Thyroid gland (tissue), 4 donors: Measurements from ENCODE around the gene PHF19. TPM values are rescaled to one million over a fixed set of nuclear protein-coding genes. Genes with fewer than 3 reads are reported as not detected.
A peak's percentile ranks its signal among the peaks of the same experiment; 100 is the strongest.

Experiments
- DNase-seq, 2 donors: peaks; one replicate each; pipeline ENCODE4 v3.0.0-alpha.2; 2019
- H3K27ac ChIP-seq, 3 donors: fragments of 200-600 bp; sonication (generic); 1 replicate in 2 of 3; 2 replicates in 1 of 3; pipeline ENCODE4 v1.5.1; 2016 to 2019; ENCODE audit warnings: mild to moderate bottlenecking in 1 of 3, moderate library complexity in 1 of 3
- H3K27me3 ChIP-seq: fragments of 200-600 bp; sonication (generic); one replicate; pipeline ENCODE4 v1.5.1; 2019
- H3K36me3 ChIP-seq, 2 donors: fragments of 200-600 bp; sonication (generic); one replicate each; pipeline ENCODE4 v1.5.1; 2016 to 2019
- H3K4me1 ChIP-seq, 2 donors: fragments of 200-600 bp; sonication (generic); one replicate each; pipeline ENCODE4 v1.5.1; 2017 to 2019
- H3K4me3 ChIP-seq, 3 donors: fragments of 200-600 bp; sonication (generic); replicated peaks in 1 of 3; 1 replicate in 2 of 3; 2 replicates in 1 of 3; pipeline ENCODE4 v1.5.1; 2016; ENCODE audit warnings: mild to moderate bottlenecking in 1 of 3
- H3K9me3 ChIP-seq: fragments of 200-600 bp; sonication (generic); one replicate; pipeline ENCODE4 v1.5.1; 2017
- POLR2A ChIP-seq, 2 donors: fragments of 450-650 bp; IDR thresholded peaks; one replicate each; pipeline ENCODE4 v1.6.1; 2017; ENCODE audit warnings: antibody characterized with exemption in 2 of 2, mild to moderate bottlenecking in 2 of 2, moderate library complexity in 1 of 2
- WGBS, 2 donors: methylation state at CpG; one replicate each; pipeline ENCODE4 v1.1.5; 2017; 5-methylcytosine and 5-hydroxymethylcytosine counted together
- intact Hi-C: fragments of 100-400 bp; cut with DNase I; formaldehyde crosslinking; loops from one replicate; pipeline ENCODE4 v1.15.1; 2023
- total RNA-seq, 4 donors: library from RNA; depleted of rRNA; stranded (reverse); fragments of >200 nt; gene quantifications; one replicate each; pipeline ENCODE4 v1.2.3, GENCODE V29; 2016
- TF ChIP-seq, protein P1 (sequence below), 6 experiments: fragments of 200-600 bp in 3 of 6; fragments of 450-650 bp in 3 of 6; sonication (generic) in 3 of 6; IDR thresholded peaks; one replicate each; pipeline ENCODE4 v1.5.1; 2016 to 2019; ENCODE audit warnings: antibody characterized with exemption in 6 of 6, mild to moderate bottlenecking in 2 of 6, inconsistent platforms in 1 of 6, moderate library complexity in 1 of 6

PHF19 gene
- total RNA-seq, 4 donors from 2014 or later: 10.8 to 24.1 (median 13.1) TPM

DNA sequence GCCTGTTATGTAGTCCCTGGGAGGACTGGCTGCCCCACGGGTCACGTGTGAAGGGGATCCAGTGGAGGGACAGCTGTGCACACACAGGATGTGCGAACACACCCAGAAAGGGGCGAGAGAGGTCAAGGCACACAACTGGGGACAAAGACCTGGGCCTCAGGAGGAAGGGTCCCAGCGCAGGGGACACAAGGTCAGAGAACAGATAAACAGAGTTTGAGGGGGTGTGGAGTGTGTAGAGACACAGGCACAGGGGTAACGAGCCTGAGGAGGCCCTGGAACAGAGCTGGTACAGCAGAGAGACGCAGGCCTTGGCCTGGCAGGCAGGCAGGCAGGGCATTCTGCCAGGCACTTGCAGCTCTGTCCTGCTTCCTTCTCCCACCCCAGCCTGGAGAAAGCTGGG is 19.5 kb downstream of the PHF19 start:
- intact Hi-C loops: no loop called here
- Histone ChIP-seq H3K4me1 (no peaks in the 10 kb centered on the region), H3K27ac (no peak overlapping the region), H3K4me3 (no peak overlapping the region), H3K36me3 (no peaks in the 10 kb centered on the region), H3K27me3 (no peaks in the 10 kb centered on the region), H3K9me3 (no peaks in the 10 kb centered on the region)
- WGBS, 2 donors: 79 to 89% methylated on average over 7 of the region's 7 CpGs
- DNase-seq: no peak
- TF ChIP-seq, protein P1, sequence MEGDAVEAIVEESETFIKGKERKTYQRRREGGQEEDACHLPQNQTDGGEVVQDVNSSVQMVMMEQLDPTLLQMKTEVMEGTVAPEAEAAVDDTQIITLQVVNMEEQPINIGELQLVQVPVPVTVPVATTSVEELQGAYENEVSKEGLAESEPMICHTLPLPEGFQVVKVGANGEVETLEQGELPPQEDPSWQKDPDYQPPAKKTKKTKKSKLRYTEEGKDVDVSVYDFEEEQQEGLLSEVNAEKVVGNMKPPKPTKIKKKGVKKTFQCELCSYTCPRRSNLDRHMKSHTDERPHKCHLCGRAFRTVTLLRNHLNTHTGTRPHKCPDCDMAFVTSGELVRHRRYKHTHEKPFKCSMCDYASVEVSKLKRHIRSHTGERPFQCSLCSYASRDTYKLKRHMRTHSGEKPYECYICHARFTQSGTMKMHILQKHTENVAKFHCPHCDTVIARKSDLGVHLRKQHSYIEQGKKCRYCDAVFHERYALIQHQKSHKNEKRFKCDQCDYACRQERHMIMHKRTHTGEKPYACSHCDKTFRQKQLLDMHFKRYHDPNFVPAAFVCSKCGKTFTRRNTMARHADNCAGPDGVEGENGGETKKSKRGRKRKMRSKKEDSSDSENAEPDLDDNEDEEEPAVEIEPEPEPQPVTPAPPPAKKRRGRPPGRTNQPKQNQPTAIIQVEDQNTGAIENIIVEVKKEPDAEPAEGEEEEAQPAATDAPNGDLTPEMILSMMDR (IDR thresholded peaks at IDR 0.05): no peak
- TF ChIP-seq POLR2A (IDR thresholded peaks at IDR 0.05): no peak

DNA sequence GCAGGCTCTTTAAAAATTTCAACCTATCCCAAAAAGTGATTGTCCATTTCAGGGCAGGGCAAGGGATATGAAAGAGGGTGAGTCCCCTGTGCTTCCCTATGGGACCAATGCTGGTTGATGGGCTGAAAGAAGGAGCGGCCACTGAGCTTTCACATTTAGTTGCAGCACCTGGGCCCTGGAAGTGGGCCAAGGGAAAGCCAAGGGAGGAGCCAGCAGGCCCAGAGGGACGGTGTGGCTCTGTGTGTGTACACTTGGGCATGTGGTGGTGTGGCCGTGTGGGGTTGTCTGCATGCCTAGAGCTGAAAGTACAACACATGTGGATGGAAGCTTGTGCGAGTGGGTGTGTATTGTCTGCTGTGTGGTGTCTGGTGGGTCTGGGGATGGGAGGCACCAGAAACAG is 20.3 kb downstream of the PHF19 start:
- Histone ChIP-seq H3K9me3 (no peaks in the 10 kb centered on the region), H3K4me1 (no peaks in the 10 kb centered on the region), H3K4me3 (no peak overlapping the region), H3K36me3 (no peaks in the 10 kb centered on the region), H3K27me3 (no peaks in the 10 kb centered on the region), H3K27ac (no peak overlapping the region)
- TF ChIP-seq, protein P1 (IDR thresholded peaks at IDR 0.05): no peak
- no peak for TF ChIP-seq POLR2A (IDR thresholded peaks at IDR 0.05)
- WGBS, 2 donors: 79 to 82% methylated on average over 4 of the region's 4 CpGs
- DNase-seq: peak in 1 of 2 donors; percentile 34
- intact Hi-C loops: no loop called here

DNA sequence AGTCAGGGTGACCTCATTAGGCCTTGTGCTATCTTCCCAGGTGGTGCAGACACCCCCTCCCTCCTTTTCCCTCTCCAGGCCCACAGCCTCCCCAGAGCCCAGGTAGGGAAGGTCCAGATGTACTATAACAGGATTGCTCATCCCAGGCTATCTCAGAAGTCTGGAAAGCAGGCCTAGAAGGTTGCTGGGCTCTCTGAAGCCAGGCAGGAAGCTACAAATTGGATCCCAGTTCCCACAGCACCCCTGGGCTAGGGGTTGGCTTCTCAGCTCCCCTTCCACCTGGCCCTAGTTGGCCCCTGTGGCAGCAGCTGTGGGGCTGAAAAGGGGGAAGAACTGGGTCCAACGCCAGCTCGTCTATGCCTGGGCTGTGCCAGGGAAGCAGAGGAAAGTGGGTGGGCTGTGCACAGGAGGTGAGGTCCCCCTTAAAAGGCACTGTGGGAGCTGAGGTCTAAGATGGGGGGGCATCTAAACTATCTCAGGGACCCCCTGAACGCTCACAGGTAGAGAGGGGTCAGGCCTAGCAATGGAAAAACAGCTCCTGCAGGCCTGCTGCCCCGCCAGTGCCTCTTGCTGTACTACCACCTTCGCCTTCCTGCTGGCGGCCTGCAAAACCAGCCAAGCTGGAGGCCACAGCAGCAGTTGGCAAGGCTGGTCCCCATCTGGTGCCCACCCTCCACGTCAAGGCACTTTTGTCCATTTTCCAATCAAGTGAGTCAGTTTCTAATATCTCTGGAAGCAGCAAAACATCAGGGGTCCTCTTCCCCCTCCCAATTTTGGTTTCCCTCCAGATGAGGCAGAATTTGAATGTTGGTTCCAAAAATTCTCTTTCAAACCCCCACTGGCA is 20.9 kb downstream of the PHF19 start:
- Histone ChIP-seq H3K27me3 (no peaks in the 10 kb centered on the region), H3K9me3 (no peaks in the 10 kb centered on the region), H3K4me1 (no peaks in the 10 kb centered on the region), H3K4me3 (no peak overlapping the region), H3K27ac (no peak overlapping the region), H3K36me3 (no peaks in the 10 kb centered on the region)
- TF ChIP-seq, protein P1 (IDR thresholded peaks at IDR 0.05): no peak
- TF ChIP-seq POLR2A (IDR thresholded peaks at IDR 0.05): no peak
- WGBS, 2 donors: 93 to 99% methylated on average over 7 of the region's 7 CpGs
- no peak for DNase-seq
- intact Hi-C loops: no loop called here

DNA sequence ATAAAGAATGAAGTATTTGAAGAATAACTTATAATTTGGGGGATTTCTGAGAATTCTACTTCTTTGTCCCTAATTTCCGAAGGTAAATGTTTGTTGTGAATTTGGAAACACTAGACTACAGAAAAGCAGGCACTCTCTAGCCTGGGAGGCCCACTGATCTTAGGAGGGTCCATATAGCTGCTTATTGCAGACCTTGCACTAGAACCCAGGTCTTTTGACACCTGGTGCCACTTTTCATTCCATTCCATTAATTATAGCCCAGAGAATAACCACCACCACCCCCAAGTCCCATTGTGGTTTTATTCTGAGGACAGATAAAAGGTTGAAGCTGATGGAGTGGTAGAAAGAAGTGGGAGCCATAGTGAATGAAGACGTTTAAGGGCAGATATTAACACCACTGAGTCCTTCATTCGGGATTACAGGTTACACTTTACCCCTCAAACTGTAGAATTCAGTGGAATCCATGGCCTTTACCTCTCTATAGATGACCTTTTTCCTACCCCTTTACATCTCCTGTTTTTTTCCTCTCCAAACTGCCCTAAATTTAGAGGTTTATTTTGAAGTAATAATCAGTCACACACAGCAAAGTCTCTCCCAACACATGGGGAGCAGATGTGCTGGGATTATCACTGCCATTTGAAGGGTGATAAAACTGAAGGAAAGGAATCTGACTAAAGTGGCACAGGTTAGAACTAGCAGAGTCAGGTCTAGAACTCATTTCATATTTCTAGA is 22.2 kb downstream of the PHF19 start:
- Histone ChIP-seq H3K4me3 (no peak overlapping the region), H3K4me1 (no peaks in the 10 kb centered on the region), H3K9me3 (no peaks in the 10 kb centered on the region), H3K36me3 (no peaks in the 10 kb centered on the region), H3K27ac (no peak overlapping the region), H3K27me3 (no peaks in the 10 kb centered on the region)
- intact Hi-C loops: no loop called here
- DNase-seq: no peak
- TF ChIP-seq, protein P1 (IDR thresholded peaks at IDR 0.05): no peak
- TF ChIP-seq POLR2A (IDR thresholded peaks at IDR 0.05): no peak
- 85 to 89% methylated on average over 3 of the region's 3 CpGs for WGBS, 2 donors

DNA sequence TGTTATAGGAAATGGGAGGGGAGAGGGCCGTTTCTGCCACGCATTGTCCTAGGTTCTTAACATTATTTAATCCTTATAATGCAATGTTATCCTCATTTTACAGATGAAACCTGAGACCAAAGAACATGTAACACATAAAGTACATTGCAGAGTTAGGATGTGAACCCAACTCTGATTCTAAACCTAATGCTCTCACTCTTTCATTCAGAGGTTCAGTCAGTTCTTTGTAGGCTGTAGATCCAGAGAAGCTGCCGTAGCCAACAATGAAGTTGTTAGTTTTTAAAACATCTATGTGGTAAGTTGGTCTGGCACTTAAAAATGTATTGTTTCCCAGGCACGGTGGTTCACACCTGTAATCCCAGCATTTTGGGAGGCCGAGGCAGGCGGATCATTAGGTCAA is 23.8 kb downstream of the PHF19 start:
- intact Hi-C loops: no loop called here
- Histone ChIP-seq H3K9me3 (no peaks in the 10 kb centered on the region), H3K27ac (no peak overlapping the region), H3K4me1 (no peaks in the 10 kb centered on the region), H3K27me3 (no peaks in the 10 kb centered on the region), H3K4me3 (no peak overlapping the region), H3K36me3 (no peaks in the 10 kb centered on the region)
- no peak for DNase-seq
- TF ChIP-seq, protein P1 (IDR thresholded peaks at IDR 0.05): no peak
- no peak for TF ChIP-seq POLR2A (IDR thresholded peaks at IDR 0.05)
- WGBS, 2 donors: 88 to 92% methylated on average over 6 of the region's 6 CpGs
